ENCODE data around the gene MTX3. TPM values are rescaled to one million over a fixed set of nuclear protein-coding genes. Genes with fewer than 3 reads are reported as not detected.

The MTX3 gene
- total RNA-seq, 1 experiment from 2014 or later, result 7.1 TPM

- intact Hi-C loops (cut with micrococcal nuclease), result no loop called here
- Histone ChIP-seq H3K9ac (ENCODE audit: low read length) (no peak overlapping the region), H3K36me3 (ENCODE audit: low read depth, low read length) (no peaks in the 10 kb centered on the region), H3K27ac (ENCODE audit: low read length) (no peak overlapping the region), H3F3A (ENCODE audit: low read length, unreplicated experiment) (no peaks in the 10 kb centered on the region), H4K20me1 (ENCODE audit: low read length) (no peaks in the 10 kb centered on the region), H3K4me2 (ENCODE audit: low read length) (no peak overlapping the region), H3K9me3 (ENCODE audit: low read length) (no peaks in the 10 kb centered on the region), H3K79me2 (ENCODE audit: low read length) (no peaks in the 10 kb centered on the region), H3K4me3 (ENCODE audit: low read length) (no peak overlapping the region), H3K9me2 (replicated peaks; ENCODE audit: low read length) (no peaks in the 10 kb centered on the region), H2AFZ (ENCODE audit: low read length) (no peak overlapping the region), H3K27me3 (ENCODE audit: low read length) (peaks cover 21% of the 10 kb centered on the region), H3K4me1 (ENCODE audit: insufficient read depth, low read length) (no peaks in the 10 kb centered on the region)
- ChIA-PET POLR2A (ENCODE audit: unreplicated experiment) (no interaction called here), CTCF (no interaction called here)
- BruUV-seq (replicated peaks), result no TSS peak
- TF ChIP-seq EZH2phosphoT487 (IDR thresholded peaks at IDR 0.05; ENCODE audit: borderline replicate concordance, low read length) (no peak), CTCF (conservative IDR thresholded peaks at IDR 0.05; ENCODE audit: low read depth, low read length) (no peak), EZH2 (IDR thresholded peaks at IDR 0.05; ENCODE audit: low read length, unreplicated experiment) (no peak)
- DNase-seq (no peak), ATAC-seq (no peak)
Observed at GRCh38 chr5:80031109-80031508, 40.0 kb upstream of the MTX3 start.

- ChIA-PET POLR2A (ENCODE audit: unreplicated experiment) (no interaction called here), CTCF (no interaction called here)
- intact Hi-C loops (cut with micrococcal nuclease), result no loop called here
- DNase-seq, result no peak
- Histone ChIP-seq H3K4me3 (ENCODE audit: low read length) (no peak overlapping the region), H3K27me3 (ENCODE audit: low read length) (peaks cover 19% of the 10 kb centered on the region), H3K27ac (ENCODE audit: low read length) (no peak overlapping the region), H3K36me3 (ENCODE audit: low read depth, low read length) (no peaks in the 10 kb centered on the region), H4K20me1 (ENCODE audit: low read length) (no peaks in the 10 kb centered on the region), H3K4me2 (ENCODE audit: low read length) (no peak overlapping the region), H3K4me1 (ENCODE audit: insufficient read depth, low read length) (no peaks in the 10 kb centered on the region), H3F3A (ENCODE audit: low read length, unreplicated experiment) (no peaks in the 10 kb centered on the region), H3K9me3 (ENCODE audit: low read length) (no peaks in the 10 kb centered on the region), H3K9ac (ENCODE audit: low read length) (no peak overlapping the region), H3K79me2 (ENCODE audit: low read length) (no peaks in the 10 kb centered on the region), H2AFZ (ENCODE audit: low read length) (no peak overlapping the region), H3K9me2 (replicated peaks; ENCODE audit: low read length) (no peaks in the 10 kb centered on the region)
- no peak for ATAC-seq
- no TSS peak for BruUV-seq (replicated peaks)
- no peak for TF ChIP-seq EZH2 (IDR thresholded peaks at IDR 0.05; ENCODE audit: low read length, unreplicated experiment)
- no peak for TF ChIP-seq EZH2phosphoT487 (IDR thresholded peaks at IDR 0.05; ENCODE audit: borderline replicate concordance, low read length)
- no peak for TF ChIP-seq CTCF (conservative IDR thresholded peaks at IDR 0.05; ENCODE audit: low read depth, low read length)
Observed at GRCh38 chr5:80026841-80027240, 35.8 kb upstream of the MTX3 start.

- Histone ChIP-seq H3F3A (ENCODE audit: low read length, unreplicated experiment) (no peaks in the 10 kb centered on the region), H4K20me1 (ENCODE audit: low read length) (no peaks in the 10 kb centered on the region), H3K9me3 (ENCODE audit: low read length) (no peaks in the 10 kb centered on the region), H3K9ac (ENCODE audit: low read length) (no peak overlapping the region), H2AFZ (ENCODE audit: low read length) (no peak overlapping the region), H3K4me3 (ENCODE audit: low read length) (no peak overlapping the region), H3K4me2 (ENCODE audit: low read length) (no peak overlapping the region), H3K9me2 (replicated peaks; ENCODE audit: low read length) (no peaks in the 10 kb centered on the region), H3K4me1 (ENCODE audit: insufficient read depth, low read length) (no peaks in the 10 kb centered on the region), H3K79me2 (ENCODE audit: low read length) (no peaks in the 10 kb centered on the region), H3K27me3 (ENCODE audit: low read length) (peaks cover 27% of the 10 kb centered on the region), H3K27ac (ENCODE audit: low read length) (no peak overlapping the region), H3K36me3 (ENCODE audit: low read depth, low read length) (no peaks in the 10 kb centered on the region)
- intact Hi-C loops (cut with micrococcal nuclease), result no loop called here
- no peak for ATAC-seq
- no peak for DNase-seq
- BruUV-seq (replicated peaks), result no TSS peak
- POLR2A ChIA-PET (ENCODE audit: unreplicated experiment), result no interaction called here
- CTCF ChIA-PET, result no interaction called here
- TF ChIP-seq EZH2phosphoT487 (IDR thresholded peaks at IDR 0.05; ENCODE audit: borderline replicate concordance, low read length) (no peak), CTCF (conservative IDR thresholded peaks at IDR 0.05; ENCODE audit: low read depth, low read length) (no peak), EZH2 (IDR thresholded peaks at IDR 0.05; ENCODE audit: low read length, unreplicated experiment) (no peak)
Observed at GRCh38 chr5:80025069-80025468, 34.0 kb upstream of the MTX3 start.

All from PC-3 (cell line).